ENCODE data around the gene COL24A1.

- TF ChIP-seq, protein P1, sequence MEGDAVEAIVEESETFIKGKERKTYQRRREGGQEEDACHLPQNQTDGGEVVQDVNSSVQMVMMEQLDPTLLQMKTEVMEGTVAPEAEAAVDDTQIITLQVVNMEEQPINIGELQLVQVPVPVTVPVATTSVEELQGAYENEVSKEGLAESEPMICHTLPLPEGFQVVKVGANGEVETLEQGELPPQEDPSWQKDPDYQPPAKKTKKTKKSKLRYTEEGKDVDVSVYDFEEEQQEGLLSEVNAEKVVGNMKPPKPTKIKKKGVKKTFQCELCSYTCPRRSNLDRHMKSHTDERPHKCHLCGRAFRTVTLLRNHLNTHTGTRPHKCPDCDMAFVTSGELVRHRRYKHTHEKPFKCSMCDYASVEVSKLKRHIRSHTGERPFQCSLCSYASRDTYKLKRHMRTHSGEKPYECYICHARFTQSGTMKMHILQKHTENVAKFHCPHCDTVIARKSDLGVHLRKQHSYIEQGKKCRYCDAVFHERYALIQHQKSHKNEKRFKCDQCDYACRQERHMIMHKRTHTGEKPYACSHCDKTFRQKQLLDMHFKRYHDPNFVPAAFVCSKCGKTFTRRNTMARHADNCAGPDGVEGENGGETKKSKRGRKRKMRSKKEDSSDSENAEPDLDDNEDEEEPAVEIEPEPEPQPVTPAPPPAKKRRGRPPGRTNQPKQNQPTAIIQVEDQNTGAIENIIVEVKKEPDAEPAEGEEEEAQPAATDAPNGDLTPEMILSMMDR (IDR thresholded peaks at IDR 0.05): no peak
- TF ChIP-seq EP300 (IDR thresholded peaks at IDR 0.05): no peak
- no peak for TF ChIP-seq POLR2A (IDR thresholded peaks at IDR 0.05; ENCODE audit: low read depth)
These were observed 92.9 kb downstream of the COL24A1 start for GRCh38 chr1:86063721-86064120.
